Measurements from ENCODE around the gene ZPR1. TPM values are rescaled to one million over a fixed set of nuclear protein-coding genes. Genes with fewer than 3 reads are reported as not detected.
"Not testable (repeated sequence)": the region's sequence is repeated elsewhere in the genome, so short reads cannot be mapped to it uniquely, and the experiment has no call there.

ZPR1 gene
- total RNA-seq, 1 donor: 29.4 TPM

DNA sequence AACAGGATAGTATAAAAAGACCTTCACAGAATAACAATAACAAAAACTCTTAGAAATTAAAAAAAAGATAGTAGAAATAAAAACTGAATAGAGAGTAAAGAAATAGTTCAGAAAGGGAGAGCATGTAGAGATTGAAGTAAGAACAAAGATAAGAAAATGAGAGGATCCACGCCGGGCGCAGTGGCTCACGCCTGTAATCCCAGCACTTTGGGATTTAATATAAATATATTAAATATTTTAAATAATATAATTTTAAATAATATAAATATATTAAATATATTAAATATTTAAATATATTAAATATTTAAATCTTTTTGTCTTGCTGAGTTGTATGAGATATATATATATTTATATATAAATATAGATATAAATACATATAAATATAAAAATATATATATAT, 24.3 kb upstream of the ZPR1 start:
- H3K4me3 ChIP-seq (ENCODE audit: low read depth, low read length): no peak overlapping the region
- TF ChIP-seq, protein P1, sequence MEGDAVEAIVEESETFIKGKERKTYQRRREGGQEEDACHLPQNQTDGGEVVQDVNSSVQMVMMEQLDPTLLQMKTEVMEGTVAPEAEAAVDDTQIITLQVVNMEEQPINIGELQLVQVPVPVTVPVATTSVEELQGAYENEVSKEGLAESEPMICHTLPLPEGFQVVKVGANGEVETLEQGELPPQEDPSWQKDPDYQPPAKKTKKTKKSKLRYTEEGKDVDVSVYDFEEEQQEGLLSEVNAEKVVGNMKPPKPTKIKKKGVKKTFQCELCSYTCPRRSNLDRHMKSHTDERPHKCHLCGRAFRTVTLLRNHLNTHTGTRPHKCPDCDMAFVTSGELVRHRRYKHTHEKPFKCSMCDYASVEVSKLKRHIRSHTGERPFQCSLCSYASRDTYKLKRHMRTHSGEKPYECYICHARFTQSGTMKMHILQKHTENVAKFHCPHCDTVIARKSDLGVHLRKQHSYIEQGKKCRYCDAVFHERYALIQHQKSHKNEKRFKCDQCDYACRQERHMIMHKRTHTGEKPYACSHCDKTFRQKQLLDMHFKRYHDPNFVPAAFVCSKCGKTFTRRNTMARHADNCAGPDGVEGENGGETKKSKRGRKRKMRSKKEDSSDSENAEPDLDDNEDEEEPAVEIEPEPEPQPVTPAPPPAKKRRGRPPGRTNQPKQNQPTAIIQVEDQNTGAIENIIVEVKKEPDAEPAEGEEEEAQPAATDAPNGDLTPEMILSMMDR (IDR thresholded peaks at IDR 0.05; ENCODE audit: insufficient read depth, low read depth, low read length): no peak
- no peak for DNase-seq (ENCODE audit: low read depth)

DNA sequence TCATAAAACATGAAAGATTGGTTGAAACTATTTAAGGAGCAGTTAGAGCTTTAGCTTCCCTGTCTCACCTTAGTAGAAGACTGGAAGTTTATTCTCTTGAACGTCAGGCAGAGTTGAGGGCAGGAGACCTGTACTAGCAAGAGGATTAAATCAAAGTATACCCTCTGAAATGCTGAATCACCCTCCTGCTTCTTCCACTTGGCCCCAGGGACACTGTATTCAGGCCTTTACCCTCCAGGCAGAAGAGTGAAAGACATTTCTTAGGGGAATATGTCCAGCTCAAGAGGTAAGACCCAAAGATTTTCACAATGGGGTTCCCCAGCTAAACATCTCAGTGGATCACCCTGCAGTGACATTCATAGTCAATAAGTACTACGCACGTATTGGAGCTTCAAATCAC, 23.4 kb upstream of the ZPR1 start:
- TF ChIP-seq, protein P1 (IDR thresholded peaks at IDR 0.05; ENCODE audit: insufficient read depth, low read depth, low read length): no peak
- H3K4me3 ChIP-seq (ENCODE audit: low read depth, low read length): no peak overlapping the region
- no peak for DNase-seq (ENCODE audit: low read depth)

DNA sequence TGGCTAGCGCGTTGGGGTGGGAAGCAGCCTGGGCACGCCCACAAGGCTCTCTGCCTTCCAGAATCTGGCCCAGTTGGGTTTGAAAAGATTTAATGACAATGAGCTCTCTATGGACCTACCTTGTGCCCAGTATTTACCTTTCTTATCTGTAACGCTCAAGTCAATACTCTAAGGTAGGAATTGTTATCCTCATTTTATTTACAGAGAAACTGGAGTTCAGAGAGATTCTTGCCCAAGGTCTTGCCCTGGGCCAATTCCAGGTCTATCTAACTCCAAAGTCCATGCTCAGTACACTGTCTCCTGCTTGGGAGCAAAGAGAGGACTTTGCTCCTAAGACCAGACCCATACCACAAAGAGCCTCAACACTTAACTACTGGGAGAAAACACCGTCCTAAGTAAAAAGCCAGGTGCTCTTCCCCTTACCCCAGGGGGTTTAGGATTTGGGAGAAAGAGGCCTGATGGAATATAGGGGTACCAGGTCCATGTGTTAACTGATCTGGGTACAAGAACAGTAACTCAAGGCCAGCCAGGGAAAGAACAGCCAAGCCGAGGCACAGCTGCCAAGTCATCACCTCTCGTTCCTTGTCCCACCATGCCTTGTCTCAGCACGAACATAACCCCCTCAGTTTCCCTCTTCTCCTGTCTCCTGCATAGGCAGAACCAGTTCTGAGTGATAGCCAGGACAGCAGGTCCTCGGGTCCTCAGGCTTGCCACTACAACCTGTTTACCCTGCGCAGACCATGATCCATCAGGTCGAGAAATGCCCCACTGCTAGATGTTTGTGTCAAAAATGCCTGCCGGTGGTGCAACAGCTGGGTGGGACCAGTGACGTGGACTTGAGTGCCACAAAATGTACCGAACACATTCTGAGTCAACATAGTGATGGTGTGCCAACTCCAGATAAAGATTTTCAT, 20.7 kb upstream of the ZPR1 start:
- TF ChIP-seq, protein P1 (IDR thresholded peaks at IDR 0.05; ENCODE audit: insufficient read depth, low read depth, low read length): no peak
- no peak overlapping the region for H3K4me3 ChIP-seq (ENCODE audit: low read depth, low read length)
- peak; percentile 31 for DNase-seq (ENCODE audit: low read depth)

DNA sequence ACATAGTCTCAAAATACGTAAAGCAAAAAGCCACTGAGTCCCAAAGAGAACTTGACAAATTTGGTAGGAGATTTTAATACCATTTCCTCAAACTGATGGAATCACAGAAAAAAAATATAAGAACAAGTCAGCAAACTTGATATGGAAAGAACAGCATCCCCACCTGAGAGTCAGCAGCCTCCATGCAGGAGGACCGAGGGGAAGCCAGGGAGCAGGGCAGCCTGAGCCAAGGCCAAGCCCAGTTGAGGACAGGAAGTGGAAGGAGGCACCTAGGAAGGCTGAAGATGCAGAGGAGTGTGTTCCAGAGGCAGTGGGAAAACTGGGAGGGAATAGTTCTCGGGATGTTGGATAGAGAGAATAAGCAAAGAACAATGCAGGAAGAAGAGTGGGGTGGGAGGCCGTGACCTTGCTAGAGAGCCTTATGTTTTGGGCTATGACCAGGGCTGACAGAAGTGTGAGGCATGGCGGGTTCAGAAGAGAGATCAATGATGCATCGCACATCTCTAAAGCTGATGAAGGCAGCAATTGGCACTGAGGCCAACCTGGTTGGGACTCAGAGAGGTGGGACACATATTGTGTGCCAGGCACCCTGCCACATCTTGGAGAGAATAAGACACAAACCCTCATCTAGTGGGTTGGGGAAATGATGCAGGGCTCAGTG, 19.9 kb upstream of the ZPR1 start:
- TF ChIP-seq, protein P1 (IDR thresholded peaks at IDR 0.05; ENCODE audit: insufficient read depth, low read depth, low read length): no peak
- no peak overlapping the region for H3K4me3 ChIP-seq (ENCODE audit: low read depth, low read length)
- no peak for DNase-seq (ENCODE audit: low read depth)

DNA sequence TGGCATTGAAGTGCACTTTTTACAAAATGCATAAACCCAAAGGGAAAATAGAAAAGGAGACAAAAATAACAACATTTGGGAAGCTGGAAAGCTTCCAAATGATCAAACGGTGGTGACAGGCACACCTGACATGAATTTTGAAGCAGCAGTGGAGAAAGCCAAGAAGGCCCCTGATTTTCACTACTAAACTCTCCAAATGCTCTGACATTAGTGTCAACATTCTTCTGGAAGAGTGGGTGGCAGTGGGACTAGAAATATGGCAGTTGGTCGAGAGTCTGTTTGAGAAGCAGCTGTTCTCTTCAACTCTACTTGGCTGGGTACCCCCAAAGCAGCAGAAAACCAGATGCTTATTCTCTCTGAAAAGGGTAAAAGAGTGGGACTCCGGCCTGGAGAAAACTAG, 16.2 kb upstream of the ZPR1 start:
- no peak overlapping the region for H3K4me3 ChIP-seq (ENCODE audit: low read depth, low read length)
- no peak for DNase-seq (ENCODE audit: low read depth)
- TF ChIP-seq, protein P1 (IDR thresholded peaks at IDR 0.05; ENCODE audit: insufficient read depth, low read depth, low read length): no peak

DNA sequence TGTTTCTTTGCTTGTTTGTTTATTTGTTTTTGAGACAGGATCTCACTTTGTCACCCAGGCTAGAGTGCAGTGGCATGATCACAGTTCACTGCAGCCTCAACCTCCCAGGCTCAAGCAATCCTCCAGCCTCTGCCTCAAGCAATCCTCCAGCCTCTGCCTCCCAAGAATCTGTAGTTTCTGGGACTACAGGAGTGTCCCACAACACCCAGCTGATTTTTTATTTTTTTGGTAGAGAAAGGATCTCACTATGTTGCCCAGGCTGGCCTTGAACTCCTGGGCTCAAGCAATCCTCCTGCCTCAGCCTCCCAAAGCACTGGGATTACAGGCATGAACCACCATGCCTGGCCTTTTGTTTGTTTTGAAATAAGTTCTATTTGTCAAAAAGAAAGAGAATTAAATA, 13.8 kb upstream of the ZPR1 start:
- not testable (repeated sequence) for H3K4me3 ChIP-seq (ENCODE audit: low read depth, low read length); DNase-seq (ENCODE audit: low read depth)

DNA sequence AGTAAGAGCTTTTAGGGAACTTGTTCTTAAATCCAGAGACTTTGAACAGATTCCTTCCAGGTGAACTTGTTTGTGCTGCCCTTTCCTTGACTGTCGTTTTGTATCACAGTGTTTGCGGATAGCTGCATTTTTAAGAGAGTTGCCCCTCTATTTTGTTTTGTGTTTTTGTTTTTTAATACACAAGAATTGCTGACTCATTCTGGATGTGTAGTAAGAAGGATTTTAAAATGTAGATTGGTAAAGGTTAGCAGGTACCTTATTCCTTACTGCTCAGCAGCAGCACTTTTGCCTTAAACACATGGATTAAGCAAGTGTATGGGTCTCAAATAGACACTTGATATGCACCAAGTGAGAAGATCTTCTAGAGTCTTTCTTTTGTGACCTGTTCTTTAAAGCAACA, 12.8 kb upstream of the ZPR1 start:
- TF ChIP-seq, protein P1 (IDR thresholded peaks at IDR 0.05; ENCODE audit: insufficient read depth, low read depth, low read length): no peak
- DNase-seq (ENCODE audit: low read depth): no peak
- no peak overlapping the region for H3K4me3 ChIP-seq (ENCODE audit: low read depth, low read length)
